GM20431 (cell line): ENCODE measurements around the gene MAT1A.
"Not testable (repeated sequence)": the region's sequence is repeated elsewhere in the genome, so short reads cannot be mapped to it uniquely, and the experiment has no call there.

Experiments
- in situ Hi-C: fragments of 300-500 bp; cut with MseI, MboI; formaldehyde crosslinking; loops from one replicate; pipeline ENCODE4 v1.15.0; 2020; ENCODE audit warnings: low sequenced_read_pairs; ENCODE audit not compliant: unreplicated experiment

The MAT1A gene

GRCh38 chr10:80236457-80236856 lies 53.0 kb downstream of the MAT1A start:
- in situ Hi-C loops: not testable (repeated sequence)

DNA sequence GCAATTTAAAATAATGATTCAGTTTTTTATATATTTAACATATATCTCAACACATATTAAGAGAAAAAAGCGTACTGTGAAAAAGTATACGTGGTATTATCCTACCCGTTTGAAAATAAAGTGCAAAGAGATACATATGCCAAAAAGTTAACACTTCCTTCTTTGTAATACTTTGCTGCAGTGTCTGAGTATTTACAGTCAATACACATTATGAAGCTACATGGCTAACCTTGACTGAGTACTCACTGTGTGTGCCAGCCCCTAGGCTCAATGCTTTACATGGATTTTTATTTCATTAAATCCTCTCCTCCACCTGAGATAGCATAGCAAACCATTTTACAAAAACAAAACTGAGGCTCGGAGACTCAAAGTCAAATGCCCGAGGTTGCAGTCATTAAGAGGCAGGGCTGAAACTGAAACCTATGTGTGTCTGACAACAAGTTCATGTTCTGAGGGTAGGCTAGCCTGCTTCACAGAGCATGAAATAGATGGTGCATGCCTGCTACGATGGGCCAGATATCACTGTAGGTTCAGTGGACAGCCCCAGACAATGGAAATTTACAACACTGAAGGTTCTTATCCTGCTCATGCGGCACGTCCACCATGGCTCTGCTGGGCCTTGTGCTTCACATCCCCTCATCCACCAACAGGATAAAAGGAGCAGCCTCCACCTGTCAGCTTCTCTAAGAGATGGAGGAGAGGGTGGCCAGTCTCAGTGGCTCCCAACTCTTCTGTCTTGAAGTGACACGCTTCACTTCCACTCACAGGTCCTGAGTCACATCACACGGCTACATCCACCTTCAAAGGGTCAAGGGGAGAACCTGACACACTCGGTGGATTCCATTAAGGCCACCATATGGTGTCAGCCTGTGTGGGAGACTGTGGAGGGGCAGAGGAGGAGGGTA lies 54.9 kb downstream of the MAT1A start:
- in situ Hi-C loops: not testable (repeated sequence)

DNA sequence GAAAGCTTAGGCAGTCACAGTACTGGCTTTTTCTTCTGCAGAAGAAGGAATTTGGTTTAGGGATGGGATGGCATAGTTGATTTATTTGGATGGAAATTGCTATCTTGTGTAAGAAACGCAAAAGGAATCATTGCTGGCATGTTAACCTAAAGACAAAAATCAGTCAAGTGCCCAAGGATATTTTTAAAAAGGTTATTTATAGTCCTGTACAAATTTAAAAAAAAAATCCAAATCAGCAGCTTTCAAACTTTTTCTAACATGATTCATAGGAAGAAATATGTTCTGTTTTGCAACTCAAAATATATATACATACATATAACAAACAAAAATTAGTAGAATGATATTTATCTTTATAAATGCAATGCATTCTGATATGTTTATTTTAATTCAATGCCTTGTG lies 55.6 kb downstream of the MAT1A start:
- in situ Hi-C loops: not testable (repeated sequence)

- in situ Hi-C loops: not testable (repeated sequence)
Measured at GRCh38 chr10:80226723-80227122, 62.7 kb downstream of the MAT1A start.

DNA sequence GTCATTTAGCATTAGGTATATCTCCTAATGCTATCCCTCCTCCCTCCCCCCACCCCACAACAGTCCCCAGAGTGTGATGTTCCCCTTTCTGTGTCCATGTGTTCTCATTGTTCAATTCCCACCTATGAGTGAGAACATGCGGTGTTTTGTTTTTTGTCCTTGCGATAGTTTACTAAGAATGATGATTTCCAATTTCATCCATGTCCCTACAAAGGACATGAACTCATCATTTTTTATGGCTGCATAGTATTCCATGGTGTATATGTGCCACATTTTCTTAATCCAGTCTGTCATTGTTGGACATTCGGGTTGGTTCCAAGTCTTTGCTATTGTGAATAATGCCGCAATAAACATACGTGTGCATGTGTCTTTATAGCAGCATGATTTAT lies 66.4 kb downstream of the MAT1A start:
- in situ Hi-C loops: not testable (repeated sequence)
